HepG2 (cell line): ENCODE results near the gene DCLRE1B. TPM values are rescaled to one million over a fixed set of nuclear protein-coding genes. Genes with fewer than 3 reads are reported as not detected.

ENCODE experiments used
- GATAD1 ChIP-seq: IDR thresholded peaks from 2 replicates; pipeline ENCODE4 v1.6.1; 2016; ENCODE audit warnings: missing genetic modification reagents, missing compliant biosample characterization
- KDM5A ChIP-seq: fragments of 200-600 bp; sonication (generic); IDR thresholded peaks from 2 replicates; pipeline ENCODE4 v1.7.0; 2018; ENCODE audit warnings: antibody characterized with exemption, mild to moderate bottlenecking, low read length, borderline replicate concordance
- POGK ChIP-seq: sonication (generic); formaldehyde crosslinking; conservative IDR thresholded peaks from 2 replicates; pipeline ENCODE4 v1.8.0; 2022; ENCODE audit warnings: mild to moderate bottlenecking, moderate library complexity, missing genetic modification reagents
- RAD21 ChIP-seq: fragments of 450-650 bp; formaldehyde crosslinking; IDR thresholded peaks from 2 replicates; pipeline ENCODE4 v1.5.0; 2020; ENCODE audit warnings: mild to moderate bottlenecking
- XRCC5 ChIP-seq: fragments of 200-400 bp; formaldehyde crosslinking; optimal IDR thresholded peaks from 2 replicates; pipeline ENCODE3; 2017; ENCODE audit warnings: mild to moderate bottlenecking, low read length
- ZC3H13 ChIP-seq: sonication (generic); formaldehyde crosslinking; IDR thresholded peaks from 2 replicates; pipeline ENCODE4 v1.8.1; 2023; ENCODE audit warnings: mild to moderate bottlenecking, missing genetic modification reagents, moderate library complexity
- ZFP82 ChIP-seq: sonication (generic); formaldehyde crosslinking; IDR thresholded peaks from 2 replicates; pipeline ENCODE4 v1.5.1; 2020; ENCODE audit warnings: mild to moderate bottlenecking, missing genetic modification reagents, borderline replicate concordance
- ZNF224 ChIP-seq: sonication (generic); formaldehyde crosslinking; IDR thresholded peaks from 2 replicates; pipeline ENCODE4 v1.5.0; 2020; ENCODE audit warnings: mild to moderate bottlenecking, missing genetic modification reagents
- ZNF446 ChIP-seq: sonication (generic); formaldehyde crosslinking; IDR thresholded peaks from 2 replicates; pipeline ENCODE4 v1.5.0; 2020; ENCODE audit warnings: mild to moderate bottlenecking, missing genetic modification reagents
- ZNF570 ChIP-seq: sonication (generic); formaldehyde crosslinking; IDR thresholded peaks from 2 replicates; pipeline ENCODE4 v1.4.0; 2020; ENCODE audit warnings: mild to moderate bottlenecking, missing genetic modification reagents, borderline replicate concordance
- ZNF850 ChIP-seq: sonication (generic); formaldehyde crosslinking; conservative IDR thresholded peaks from 2 replicates; pipeline ENCODE4 v1.9.0; 2021; ENCODE audit warnings: mild to moderate bottlenecking, missing genetic modification reagents
- polyA plus RNA-seq, 8 experiments: library from polyadenylated mRNA; depleted of rRNA in 3 of 8; stranded (reverse) in 7 of 8; unstranded in 1 of 8; fragments of >200 nt; fragmentation: Illumina TruSeq in 4 of 8; extraction: Trizol in 4 of 8; gene quantifications; 2 replicates each; pipeline versions ENCODE4 v1.2.1 to v1.2.3, GENCODE V29; 2011 to 2016; ENCODE audit warnings: low read depth in 4 of 8, missing spikeins in 1 of 8, mixed read lengths in 1 of 8; ENCODE audit not compliant: insufficient read depth in 1 of 8
- total RNA-seq, 5 experiments: library from RNA; depleted of rRNA; stranded (reverse); fragments of >200 nt; fragmentation: Illumina TruSeq; extraction: Trizol; gene quantifications; 2 replicates each; pipeline ENCODE4 v1.2.3, GENCODE V29; 2016; ENCODE audit warnings: low read depth in 1 of 5
- TF ChIP-seq, protein P1 (sequence below): sonication (generic); formaldehyde crosslinking; IDR thresholded peaks from one replicate; pipeline ENCODE4 v1.5.1; 2020; ENCODE audit warnings: mild to moderate bottlenecking, missing genetic modification reagents; ENCODE audit errors: not compliant biosample characterization
- TF ChIP-seq, protein P2 (sequence below): sonication (generic); formaldehyde crosslinking; IDR thresholded peaks from 2 replicates; pipeline ENCODE4 v1.4.0; 2020; ENCODE audit warnings: missing genetic modification reagents
- TF ChIP-seq, protein P3 (sequence below): sonication (generic); formaldehyde crosslinking; IDR thresholded peaks from 2 replicates; pipeline ENCODE4 v1.5.0; 2020; ENCODE audit warnings: missing genetic modification reagents, mild to moderate bottlenecking, borderline replicate concordance

Gene DCLRE1B
- total and polyA plus RNA-seq, 2 of the 13 experiments (the other 11 are each of a cell fraction or from before 2014, with no cell fraction given) = 2.7 to 8.0 TPM

DNA sequence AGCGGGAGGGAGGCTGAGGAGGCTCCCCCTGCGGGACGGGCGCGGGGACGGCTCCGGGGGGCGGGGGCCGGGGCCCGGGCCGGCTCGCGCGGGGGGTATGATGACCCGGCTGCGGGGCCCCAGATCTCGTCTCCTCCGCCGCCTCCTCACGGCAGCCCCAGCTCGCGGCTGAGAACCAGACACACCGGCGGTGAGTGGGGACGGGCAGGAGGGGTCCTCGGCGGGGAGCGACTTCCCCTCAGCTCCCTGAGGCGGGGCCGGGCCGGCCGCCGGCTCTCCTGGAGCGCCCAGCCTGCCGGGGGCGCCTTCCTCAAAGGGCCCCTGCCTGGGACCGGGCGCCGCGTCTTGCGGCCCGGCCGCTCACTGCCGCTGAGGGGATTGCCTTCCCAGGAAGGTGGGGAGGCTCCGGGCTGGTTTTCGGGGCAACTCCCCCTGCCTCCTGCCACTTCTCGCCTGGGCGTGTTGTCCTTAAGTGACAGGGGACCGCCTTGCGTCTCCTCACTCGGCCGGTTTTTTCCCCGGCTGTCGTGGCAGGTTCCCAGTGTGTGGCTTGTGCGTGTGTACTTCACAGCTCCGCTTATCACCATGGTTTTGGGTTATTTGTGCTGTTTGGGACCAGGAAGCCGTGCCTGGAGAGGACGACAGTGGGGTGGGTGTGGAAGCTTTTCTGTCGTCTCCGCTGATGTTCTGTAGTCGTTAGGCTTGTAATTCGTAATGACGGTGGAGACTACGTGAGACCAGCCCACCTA lies 24.8 kb downstream of the DCLRE1B start (continued):
- TF ChIP-seq, protein P1, sequence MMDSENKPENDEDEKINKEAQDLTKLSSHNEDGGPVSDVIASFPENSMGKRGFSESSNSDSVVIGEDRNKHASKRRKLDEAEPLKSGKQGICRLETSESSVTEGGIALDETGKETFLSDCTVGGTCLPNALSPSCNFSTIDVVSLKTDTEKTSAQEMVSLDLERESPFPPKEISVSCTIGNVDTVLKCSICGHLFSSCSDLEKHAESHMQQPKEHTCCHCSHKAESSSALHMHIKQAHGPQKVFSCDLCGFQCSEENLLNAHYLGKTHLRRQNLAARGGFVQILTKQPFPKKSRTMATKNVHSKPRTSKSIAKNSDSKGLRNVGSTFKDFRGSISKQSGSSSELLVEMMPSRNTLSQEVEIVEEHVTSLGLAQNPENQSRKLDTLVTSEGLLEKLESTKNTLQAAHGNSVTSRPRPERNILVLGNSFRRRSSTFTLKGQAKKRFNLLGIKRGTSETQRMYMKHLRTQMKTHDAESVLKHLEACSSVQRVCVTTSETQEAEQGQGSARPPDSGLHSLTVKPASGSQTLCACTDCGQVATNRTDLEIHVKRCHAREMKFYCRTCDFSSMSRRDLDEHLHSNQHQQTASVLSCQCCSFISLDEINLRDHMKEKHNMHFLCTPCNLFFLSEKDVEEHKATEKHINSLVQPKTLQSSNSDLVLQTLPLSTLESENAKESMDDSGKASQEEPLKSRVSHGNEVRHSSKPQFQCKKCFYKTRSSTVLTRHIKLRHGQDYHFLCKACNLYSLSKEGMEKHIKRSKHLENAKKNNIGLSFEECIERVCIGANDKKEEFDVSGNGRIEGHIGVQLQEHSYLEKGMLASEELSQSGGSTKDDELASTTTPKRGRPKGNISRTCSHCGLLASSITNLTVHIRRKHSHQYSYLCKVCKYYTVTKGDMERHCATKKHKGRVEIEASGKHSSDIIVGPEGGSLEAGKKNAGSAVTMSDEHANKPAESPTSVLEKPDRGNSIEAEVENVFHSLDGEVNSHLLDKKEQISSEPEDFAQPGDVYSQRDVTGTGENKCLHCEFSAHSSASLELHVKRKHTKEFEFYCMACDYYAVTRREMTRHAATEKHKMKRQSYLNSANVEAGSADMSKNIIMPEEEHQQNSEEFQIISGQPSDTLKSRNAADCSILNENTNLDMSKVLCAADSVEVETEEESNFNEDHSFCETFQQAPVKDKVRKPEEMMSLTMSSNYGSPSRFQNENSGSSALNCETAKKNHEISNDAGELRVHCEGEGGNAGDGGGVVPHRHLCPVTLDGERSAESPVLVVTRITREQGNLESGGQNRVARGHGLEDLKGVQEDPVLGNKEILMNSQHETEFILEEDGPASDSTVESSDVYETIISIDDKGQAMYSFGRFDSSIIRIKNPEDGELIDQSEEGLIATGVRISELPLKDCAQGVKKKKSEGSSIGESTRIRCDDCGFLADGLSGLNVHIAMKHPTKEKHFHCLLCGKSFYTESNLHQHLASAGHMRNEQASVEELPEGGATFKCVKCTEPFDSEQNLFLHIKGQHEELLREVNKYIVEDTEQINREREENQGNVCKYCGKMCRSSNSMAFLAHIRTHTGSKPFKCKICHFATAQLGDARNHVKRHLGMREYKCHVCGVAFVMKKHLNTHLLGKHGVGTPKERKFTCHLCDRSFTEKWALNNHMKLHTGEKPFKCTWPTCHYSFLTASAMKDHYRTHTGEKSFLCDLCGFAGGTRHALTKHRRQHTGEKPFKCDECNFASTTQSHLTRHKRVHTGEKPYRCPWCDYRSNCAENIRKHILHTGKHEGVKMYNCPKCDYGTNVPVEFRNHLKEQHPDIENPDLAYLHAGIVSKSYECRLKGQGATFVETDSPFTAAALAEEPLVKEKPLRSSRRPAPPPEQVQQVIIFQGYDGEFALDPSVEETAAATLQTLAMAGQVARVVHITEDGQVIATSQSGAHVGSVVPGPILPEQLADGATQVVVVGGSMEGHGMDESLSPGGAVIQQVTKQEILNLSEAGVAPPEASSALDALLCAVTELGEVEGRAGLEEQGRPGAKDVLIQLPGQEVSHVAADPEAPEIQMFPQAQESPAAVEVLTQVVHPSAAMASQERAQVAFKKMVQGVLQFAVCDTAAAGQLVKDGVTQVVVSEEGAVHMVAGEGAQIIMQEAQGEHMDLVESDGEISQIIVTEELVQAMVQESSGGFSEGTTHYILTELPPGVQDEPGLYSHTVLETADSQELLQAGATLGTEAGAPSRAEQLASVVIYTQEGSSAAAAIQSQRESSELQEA (CRISPR knock-in tag) = peak; percentile 33
- TF ChIP-seq ZNF850 (0 out of 2 replicates have a peak, but pooled peaks have one; percentile 47), GATAD1 (CRISPR knock-in tag) (0 out of 2 replicates have a peak, but pooled peaks have one; percentile 22), RAD21 (CRISPR knock-in tag) (peak; percentile 34; the same call in 1 of the 2 replicates), ZNF570 (CRISPR knock-in tag) (no peak), ZFP82 (CRISPR knock-in tag) (peak; percentile 20; the same call in 1 of the 2 replicates), POGK (CRISPR knock-in tag) (no peak), KDM5A (peak; percentile 40; the same call in 1 of the 2 replicates), ZNF446 (CRISPR knock-in tag) (no peak), ZNF224 (CRISPR knock-in tag) (peak; percentile 72; the same call in 1 of the 2 replicates), XRCC5 (no peak), ZC3H13 (0 out of 2 replicates have a peak, but pooled peaks have one; percentile 8)
- TF ChIP-seq, protein P2, sequence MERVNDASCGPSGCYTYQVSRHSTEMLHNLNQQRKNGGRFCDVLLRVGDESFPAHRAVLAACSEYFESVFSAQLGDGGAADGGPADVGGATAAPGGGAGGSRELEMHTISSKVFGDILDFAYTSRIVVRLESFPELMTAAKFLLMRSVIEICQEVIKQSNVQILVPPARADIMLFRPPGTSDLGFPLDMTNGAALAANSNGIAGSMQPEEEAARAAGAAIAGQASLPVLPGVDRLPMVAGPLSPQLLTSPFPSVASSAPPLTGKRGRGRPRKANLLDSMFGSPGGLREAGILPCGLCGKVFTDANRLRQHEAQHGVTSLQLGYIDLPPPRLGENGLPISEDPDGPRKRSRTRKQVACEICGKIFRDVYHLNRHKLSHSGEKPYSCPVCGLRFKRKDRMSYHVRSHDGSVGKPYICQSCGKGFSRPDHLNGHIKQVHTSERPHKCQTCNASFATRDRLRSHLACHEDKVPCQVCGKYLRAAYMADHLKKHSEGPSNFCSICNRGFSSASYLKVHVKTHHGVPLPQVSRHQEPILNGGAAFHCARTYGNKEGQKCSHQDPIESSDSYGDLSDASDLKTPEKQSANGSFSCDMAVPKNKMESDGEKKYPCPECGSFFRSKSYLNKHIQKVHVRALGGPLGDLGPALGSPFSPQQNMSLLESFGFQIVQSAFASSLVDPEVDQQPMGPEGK = 0 out of 2 replicates have a peak, but pooled peaks have one; percentile 10
- TF ChIP-seq, protein P3, sequence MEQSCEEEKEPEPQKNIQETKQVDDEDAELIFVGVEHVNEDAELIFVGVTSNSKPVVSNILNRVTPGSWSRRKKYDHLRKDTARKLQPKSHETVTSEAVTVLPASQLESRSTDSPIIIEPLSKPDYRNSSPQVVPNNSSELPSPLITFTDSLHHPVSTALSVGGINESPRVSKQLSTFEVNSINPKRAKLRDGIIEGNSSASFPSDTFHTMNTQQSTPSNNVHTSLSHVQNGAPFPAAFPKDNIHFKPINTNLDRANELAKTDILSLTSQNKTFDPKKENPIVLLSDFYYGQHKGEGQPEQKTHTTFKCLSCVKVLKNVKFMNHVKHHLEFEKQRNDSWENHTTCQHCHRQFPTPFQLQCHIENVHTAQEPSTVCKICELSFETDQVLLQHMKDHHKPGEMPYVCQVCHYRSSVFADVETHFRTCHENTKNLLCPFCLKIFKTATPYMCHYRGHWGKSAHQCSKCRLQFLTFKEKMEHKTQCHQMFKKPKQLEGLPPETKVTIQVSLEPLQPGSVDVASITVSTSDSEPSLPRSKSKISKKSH (CRISPR knock-in tag) = 0 out of 2 replicates have a peak, but pooled peaks have one; percentile 41
